Subcutaneous adipose tissue (tissue), 4 donors: Measurements from ENCODE around the gene GTF3C5. TPM values are rescaled to one million over a fixed set of nuclear protein-coding genes. Genes with fewer than 3 reads are reported as not detected.

ENCODE experiments used
- total RNA-seq, 4 donors: library from RNA; depleted of rRNA; stranded (reverse); fragments of >200 nt; gene quantifications; one replicate each; pipeline ENCODE4 v1.1.0, GENCODE V29; 2016
- TF ChIP-seq, protein P1 (sequence below): fragments of 450-650 bp; IDR thresholded peaks from one replicate; pipeline ENCODE4 v1.5.1; 2016; ENCODE audit warnings: low read depth, mild to moderate bottlenecking, control low read depth, antibody characterized with exemption, moderate library complexity

GTF3C5 gene
- total RNA-seq, 4 donors from 2014 or later = 32.0 to 63.1 (median 41.1) TPM

DNA sequence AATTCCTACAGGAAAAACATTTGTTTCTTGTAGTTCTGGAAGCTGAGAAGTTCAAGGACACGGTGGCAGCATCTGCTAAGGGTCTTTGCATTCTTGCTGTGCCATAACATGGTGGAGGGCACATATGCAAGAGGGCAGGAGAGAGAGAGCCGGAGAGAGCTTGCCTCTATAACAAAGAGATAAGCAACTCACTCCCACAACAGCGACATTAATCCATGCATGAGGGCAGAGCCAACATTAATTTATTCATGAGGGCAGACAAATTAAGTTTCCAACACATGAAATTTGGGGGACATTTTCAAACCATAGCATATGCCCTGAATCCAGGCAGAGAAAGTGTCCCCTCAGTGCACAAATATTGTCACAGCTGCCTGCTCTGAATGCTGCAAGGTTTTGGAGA is 4.4 kb upstream of the GTF3C5 start:
- TF ChIP-seq, protein P1, sequence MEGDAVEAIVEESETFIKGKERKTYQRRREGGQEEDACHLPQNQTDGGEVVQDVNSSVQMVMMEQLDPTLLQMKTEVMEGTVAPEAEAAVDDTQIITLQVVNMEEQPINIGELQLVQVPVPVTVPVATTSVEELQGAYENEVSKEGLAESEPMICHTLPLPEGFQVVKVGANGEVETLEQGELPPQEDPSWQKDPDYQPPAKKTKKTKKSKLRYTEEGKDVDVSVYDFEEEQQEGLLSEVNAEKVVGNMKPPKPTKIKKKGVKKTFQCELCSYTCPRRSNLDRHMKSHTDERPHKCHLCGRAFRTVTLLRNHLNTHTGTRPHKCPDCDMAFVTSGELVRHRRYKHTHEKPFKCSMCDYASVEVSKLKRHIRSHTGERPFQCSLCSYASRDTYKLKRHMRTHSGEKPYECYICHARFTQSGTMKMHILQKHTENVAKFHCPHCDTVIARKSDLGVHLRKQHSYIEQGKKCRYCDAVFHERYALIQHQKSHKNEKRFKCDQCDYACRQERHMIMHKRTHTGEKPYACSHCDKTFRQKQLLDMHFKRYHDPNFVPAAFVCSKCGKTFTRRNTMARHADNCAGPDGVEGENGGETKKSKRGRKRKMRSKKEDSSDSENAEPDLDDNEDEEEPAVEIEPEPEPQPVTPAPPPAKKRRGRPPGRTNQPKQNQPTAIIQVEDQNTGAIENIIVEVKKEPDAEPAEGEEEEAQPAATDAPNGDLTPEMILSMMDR = no peak

DNA sequence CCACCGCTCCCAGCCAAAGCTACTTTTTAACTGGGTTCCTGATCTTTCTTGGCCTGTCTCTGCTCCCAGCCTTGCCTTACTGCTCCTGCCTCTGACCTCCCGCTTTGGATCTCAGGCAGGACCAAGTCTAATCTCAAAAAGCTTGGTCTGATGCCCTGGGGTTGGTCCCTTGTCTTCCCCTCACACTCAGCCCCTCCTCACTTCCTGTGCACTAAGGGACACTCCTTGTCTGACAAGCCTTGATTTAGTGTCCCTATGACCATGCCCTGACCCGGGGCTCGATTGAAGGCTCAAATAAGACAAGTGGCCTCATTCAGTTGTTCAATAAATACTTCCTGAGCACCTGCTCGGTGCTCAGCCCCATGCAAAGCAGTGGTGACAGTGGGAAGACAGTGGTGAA is 3.7 kb upstream of the GTF3C5 start:
- TF ChIP-seq, protein P1 = no peak

DNA sequence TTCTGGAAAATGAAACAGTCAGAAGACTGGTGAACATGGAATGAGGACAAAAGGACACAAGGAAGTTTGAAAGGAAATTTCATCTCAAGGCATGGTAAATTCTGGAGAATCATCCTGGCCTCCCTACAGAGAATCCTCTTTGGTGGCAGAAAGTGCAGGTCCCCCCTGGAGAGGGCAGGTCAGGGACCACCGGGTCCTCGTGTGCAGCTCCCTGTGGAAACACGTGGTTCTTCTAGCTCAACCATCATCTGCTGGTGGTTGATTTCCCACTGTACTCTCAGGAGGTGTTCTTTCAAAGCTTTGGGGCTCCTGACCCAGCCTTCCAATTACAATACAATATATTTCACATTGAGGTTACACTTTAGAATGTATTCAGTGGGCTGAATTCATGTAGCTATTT is 2.6 kb upstream of the GTF3C5 start:
- TF ChIP-seq, protein P1 = no peak

DNA sequence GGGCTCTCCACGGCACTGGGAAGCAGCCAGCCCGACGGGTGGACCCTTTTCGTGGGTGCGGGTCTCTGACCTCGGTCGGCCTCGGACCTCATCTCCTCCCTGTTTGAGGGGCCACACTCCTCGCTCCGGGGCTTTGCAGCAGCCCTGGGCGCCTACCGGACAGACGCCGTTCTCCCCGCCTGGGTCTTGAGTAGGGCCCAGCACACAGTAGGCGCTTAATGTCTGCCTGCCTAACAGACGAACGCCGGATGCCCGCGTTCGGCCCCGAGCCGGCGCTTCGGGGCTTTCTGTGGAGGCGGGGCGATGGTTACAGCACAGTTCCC is 842 bp upstream of the GTF3C5 start:
- TF ChIP-seq, protein P1 = no peak

DNA sequence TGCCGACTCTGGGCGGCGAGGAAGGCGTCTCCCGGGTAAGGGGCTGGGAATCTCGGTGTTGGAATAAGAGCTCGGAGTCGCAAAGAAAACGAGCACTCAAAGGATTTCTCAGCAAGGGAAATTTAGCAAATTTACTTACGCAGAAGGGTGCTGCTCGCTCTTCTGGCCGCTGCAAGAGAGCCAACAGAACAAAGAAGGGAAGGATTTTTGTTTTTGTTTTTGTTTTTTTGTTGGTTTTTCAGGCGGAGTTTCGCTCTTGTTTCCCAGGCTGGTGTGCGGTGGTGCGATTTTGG is 279 bp downstream of the GTF3C5 start:
- TF ChIP-seq, protein P1 = no peak

DNA sequence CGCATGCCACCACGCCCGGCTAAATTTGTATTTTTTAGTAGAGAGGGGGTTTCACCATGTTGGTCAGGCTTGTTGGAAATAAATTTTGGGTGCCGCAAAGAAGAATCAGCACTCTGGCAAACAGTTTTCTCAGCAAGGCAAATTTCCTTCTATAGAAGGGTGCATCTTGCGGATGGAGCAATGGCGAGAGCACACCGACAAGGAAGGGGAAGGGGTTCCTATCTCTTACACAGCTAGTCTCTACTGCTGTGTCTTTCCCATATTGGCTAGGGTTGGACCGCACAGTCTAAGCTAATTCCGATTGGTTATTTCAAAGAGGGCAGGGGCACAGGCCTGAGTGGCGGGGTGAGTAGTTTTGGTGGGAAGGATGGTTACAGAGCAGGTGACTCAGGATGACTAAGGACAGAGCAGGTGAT is 707 bp downstream of the GTF3C5 start:
- TF ChIP-seq, protein P1 = no peak

DNA sequence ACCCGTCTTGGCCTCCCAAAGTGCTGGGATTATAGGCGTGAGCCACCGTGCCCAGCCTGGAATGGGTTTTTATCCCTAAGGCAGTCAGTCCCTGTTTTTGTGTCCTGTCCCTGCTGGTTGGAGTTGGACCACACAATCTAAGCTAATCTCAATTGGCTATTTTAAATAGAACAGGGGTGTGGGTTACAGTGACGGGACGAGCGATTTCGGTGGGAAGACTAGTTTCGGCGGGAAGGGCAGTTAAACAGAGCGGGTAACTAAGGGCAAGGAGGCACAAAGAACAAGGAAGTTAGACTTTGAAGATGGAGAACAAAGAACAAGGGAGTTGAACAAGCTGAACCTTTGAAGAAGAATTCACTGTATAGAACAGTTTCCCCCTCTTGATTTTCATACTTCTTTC is 1.4 kb downstream of the GTF3C5 start:
- TF ChIP-seq, protein P1 = no peak

DNA sequence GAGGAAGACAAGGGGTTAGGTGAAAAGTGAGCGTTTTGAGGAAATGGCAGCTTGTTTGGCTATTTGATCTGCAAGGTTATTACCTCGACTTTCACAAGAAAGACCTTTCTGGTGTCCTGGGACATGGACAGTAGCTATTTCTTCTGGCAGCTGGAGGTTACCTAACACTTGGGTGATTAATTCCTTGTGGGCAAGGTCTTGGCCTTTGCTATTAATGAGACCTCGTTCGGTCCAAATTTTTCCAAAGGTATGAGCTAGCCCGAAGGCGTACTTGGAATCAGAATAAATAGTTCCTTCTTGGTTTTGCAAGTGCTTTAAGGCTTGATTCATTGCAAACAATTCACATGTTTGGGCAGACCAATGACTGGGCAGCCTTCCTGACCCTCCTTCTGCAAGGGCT is 4.9 kb downstream of the GTF3C5 start:
- TF ChIP-seq, protein P1 = no peak
